CD14-positive monocyte (primary cell): Measurements from ENCODE around the gene TNNT2. TPM values are rescaled to one million over a fixed set of nuclear protein-coding genes. Genes with fewer than 3 reads are reported as not detected.

Experiments
- DNase-seq, 3 donors: peaks; one replicate each; pipeline ENCODE4 v3.0.0-alpha.2; 2011 to 2022
- H2AFZ ChIP-seq: 2 replicates; pipeline ENCODE4 v1.6.0; 2012; ENCODE audit warnings: mild to moderate bottlenecking, low read depth, low read length, inconsistent platforms; ENCODE audit not compliant: insufficient read depth, poor library complexity, severe bottlenecking
- H3K27ac ChIP-seq, 2 donors: 1 replicate in 1 of 2; 2 replicates in 1 of 2; pipeline ENCODE4 v1.5.1; 2012 to 2013; ENCODE audit warnings: low read length in 2 of 2, control low read depth in 1 of 2, inconsistent platforms in 1 of 2, low read depth in 1 of 2, mild to moderate bottlenecking in 1 of 2
- H3K27me3 ChIP-seq, 2 donors: one replicate each; pipeline versions ENCODE4 v1.6.0 to v1.6.1; 2011 to 2013; ENCODE audit warnings: low read length in 2 of 2; ENCODE audit not compliant: control insufficient read depth in 2 of 2, insufficient read depth in 2 of 2
- H3K36me3 ChIP-seq, 2 donors: replicated peaks in 1 of 2; 1 replicate in 1 of 2; 2 replicates in 1 of 2; pipeline versions ENCODE4 v1.5.1 to v1.6.1; 2012 to 2013; ENCODE audit warnings: low read length in 2 of 2, control low read depth in 1 of 2, inconsistent platforms in 1 of 2, mild to moderate bottlenecking in 1 of 2; ENCODE audit not compliant: insufficient read depth in 2 of 2, control insufficient read depth in 1 of 2
- H3K4me1 ChIP-seq, 2 donors: 1 replicate in 1 of 2; 2 replicates in 1 of 2; pipeline versions ENCODE4 v1.5.1 to v1.6.1; 2012 to 2013; ENCODE audit warnings: low read length in 2 of 2, control low read depth in 1 of 2, inconsistent platforms in 1 of 2, mild to moderate bottlenecking in 1 of 2, moderate library complexity in 1 of 2; ENCODE audit not compliant: insufficient read depth in 2 of 2, control insufficient read depth in 1 of 2
- H3K4me2 ChIP-seq: replicated peaks from 2 replicates; pipeline ENCODE3; 2012; ENCODE audit warnings: low read length, moderate library complexity, mild to moderate bottlenecking; ENCODE audit not compliant: poor library complexity, severe bottlenecking; ENCODE audit errors: extremely low read depth
- H3K4me3 ChIP-seq, 3 experiments: fragments of 200-600 bp in 1 of 3; sonication (generic) in 1 of 3; replicated peaks in 1 of 3; 1 replicate in 2 of 3; 2 replicates in 1 of 3; pipeline ENCODE4 v1.5.1; 2011 to 2013; ENCODE audit warnings: low read length in 3 of 3, mild to moderate bottlenecking in 3 of 3, control low read depth in 2 of 3, low read depth in 2 of 3, inconsistent platforms in 1 of 3, moderate library complexity in 1 of 3
- H3K79me2 ChIP-seq: 2 replicates; pipeline ENCODE4 v1.6.0; 2012; ENCODE audit warnings: mild to moderate bottlenecking, control low read depth, inconsistent platforms, low read length, moderate library complexity; ENCODE audit not compliant: insufficient read depth
- H3K9ac ChIP-seq: 2 replicates; pipeline ENCODE4 v1.6.0; 2017; ENCODE audit warnings: low read length, mild to moderate bottlenecking; ENCODE audit not compliant: insufficient read depth, poor library complexity, severe bottlenecking
- H3K9me3 ChIP-seq, 2 donors: replicated peaks in 1 of 2; 1 replicate in 1 of 2; 2 replicates in 1 of 2; pipeline versions ENCODE4 v1.5.1 to v1.6.1; 2012 to 2013; ENCODE audit warnings: low read length in 2 of 2, control low read depth in 1 of 2; ENCODE audit not compliant: control insufficient read depth in 1 of 2, insufficient read depth in 1 of 2
- H4K20me1 ChIP-seq: 2 replicates; pipeline ENCODE4 v1.6.0; 2012; ENCODE audit warnings: mild to moderate bottlenecking, low read length, control low read depth, moderate library complexity; ENCODE audit not compliant: insufficient read depth
- H3K27ac Mint-ChIP-seq, 7 donors: one replicate each; pipeline ENCODE4 v1.8.0; 2020; ENCODE audit warnings: mild to moderate bottlenecking in 7 of 7, mixed read lengths in 7 of 7, moderate library complexity in 6 of 7, inconsistent platforms in 2 of 7
- H3K27me3 Mint-ChIP-seq, 3 donors: one replicate each; pipeline ENCODE4 v1.8.0; 2021 to 2022; ENCODE audit warnings: low read depth in 3 of 3, mild to moderate bottlenecking in 3 of 3, mixed read lengths in 3 of 3, moderate library complexity in 3 of 3, inconsistent platforms in 1 of 3
- H3K36me3 Mint-ChIP-seq, 2 donors: one replicate each; pipeline ENCODE4 v1.8.0; 2020; ENCODE audit warnings: mixed read lengths in 2 of 2, inconsistent platforms in 1 of 2, mild to moderate bottlenecking in 1 of 2
- H3K4me1 Mint-ChIP-seq: one replicate; pipeline ENCODE4 v1.8.0; 2020; ENCODE audit warnings: mild to moderate bottlenecking, mixed read lengths
- H3K4me3 Mint-ChIP-seq, 2 donors: one replicate each; pipeline ENCODE4 v1.8.0; 2020; ENCODE audit warnings: mild to moderate bottlenecking in 2 of 2, mixed read lengths in 2 of 2, moderate library complexity in 1 of 2
- H3K9me3 Mint-ChIP-seq, 7 donors: one replicate each; pipeline ENCODE4 v1.8.0; 2020 to 2022; ENCODE audit warnings: mixed read lengths in 7 of 7, mild to moderate bottlenecking in 6 of 7, moderate library complexity in 6 of 7, inconsistent platforms in 2 of 7
- WGBS: methylation state at CpG from one replicate; pipeline ENCODE4 v1.1.5; 2013; ENCODE audit warnings: missing lambda C conversion rate; ENCODE audit not compliant: insufficient coverage; 5-methylcytosine and 5-hydroxymethylcytosine counted together
- intact Hi-C, 2 donors: fragments of 100-400 bp; cut with micrococcal nuclease; formaldehyde crosslinking; loops; one replicate each; pipeline versions ENCODE4 v1.15.0 to v1.15.1; 2023
- polyA plus RNA-seq, 3 donors: library from polyadenylated mRNA; depleted of rRNA in 1 of 3; unstranded in 2 of 3; stranded (reverse) in 1 of 3; fragments of 300-500 nt in 2 of 3; fragments of >200 nt in 1 of 3; fragmentation: Illumina TruSeq in 2 of 3; gene quantifications; 1 replicate in 2 of 3; 2 replicates in 1 of 3; pipeline ENCODE4 v1.2.3, GENCODE V29; 2012 to 2021
- TF ChIP-seq, protein P1 (sequence below): fragments of 200-600 bp; IDR thresholded peaks from one replicate; pipeline ENCODE4 v1.8.0; 2022; ENCODE audit warnings: antibody characterized with exemption, mild to moderate bottlenecking

Gene TNNT2
- polyA plus RNA-seq, 3 donors, result not detected

DNA sequence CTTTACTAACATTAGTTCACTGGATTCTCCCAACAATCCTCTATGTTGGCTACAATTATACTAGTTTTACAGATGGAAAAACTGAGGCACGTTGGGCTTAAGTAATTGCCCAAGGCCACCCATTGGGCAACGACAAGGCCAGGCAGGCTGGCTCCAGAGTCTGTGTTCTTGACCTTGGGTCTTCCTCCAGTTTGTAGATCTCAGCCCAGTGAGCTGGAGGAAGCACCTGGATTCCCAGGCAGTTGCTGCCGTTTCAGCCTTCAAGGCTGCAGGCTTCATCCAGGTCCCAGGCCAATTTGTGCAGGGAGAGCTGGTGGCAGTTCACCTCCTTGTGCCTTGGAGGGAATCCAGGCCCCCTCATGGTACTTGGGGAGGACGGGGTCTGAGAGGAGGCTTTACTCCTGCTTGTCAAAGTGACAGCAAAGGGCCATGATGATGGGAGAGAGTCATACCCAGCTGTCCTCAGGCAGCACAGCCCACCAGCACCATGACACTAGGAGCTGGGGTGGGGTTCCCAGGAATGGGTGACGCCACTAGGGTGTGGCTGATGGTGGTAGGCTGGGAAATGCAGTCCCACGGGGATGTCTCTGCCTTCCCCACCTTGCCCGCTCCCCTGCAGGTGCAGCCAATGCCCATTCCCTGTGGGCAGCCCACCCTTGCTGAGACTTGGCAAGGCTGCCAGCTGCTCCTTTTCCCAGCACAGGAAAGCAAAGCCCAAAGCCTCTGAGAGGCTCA, 67.1 kb downstream of the TNNT2 start:
- Histone ChIP-seq H3K79me2 (no peaks in the 10 kb centered on the region), H3K4me1 (no peaks in the 10 kb centered on the region), H3K4me3 (no peak overlapping the region), H2AFZ (no peak overlapping the region), H3K9ac (no peak overlapping the region), H3K4me2 (no peak overlapping the region), H3K27ac (no peak overlapping the region), H3K36me3 (no peaks in the 10 kb centered on the region), H4K20me1 (no peaks in the 10 kb centered on the region), H3K9me3 (no peaks in the 10 kb centered on the region), H3K27me3 (peaks cover 0 to 16% of the 10 kb centered on the region in 2 donors)
- no peak overlapping the region for H3K27ac Mint-ChIP-seq
- TF ChIP-seq, protein P1, sequence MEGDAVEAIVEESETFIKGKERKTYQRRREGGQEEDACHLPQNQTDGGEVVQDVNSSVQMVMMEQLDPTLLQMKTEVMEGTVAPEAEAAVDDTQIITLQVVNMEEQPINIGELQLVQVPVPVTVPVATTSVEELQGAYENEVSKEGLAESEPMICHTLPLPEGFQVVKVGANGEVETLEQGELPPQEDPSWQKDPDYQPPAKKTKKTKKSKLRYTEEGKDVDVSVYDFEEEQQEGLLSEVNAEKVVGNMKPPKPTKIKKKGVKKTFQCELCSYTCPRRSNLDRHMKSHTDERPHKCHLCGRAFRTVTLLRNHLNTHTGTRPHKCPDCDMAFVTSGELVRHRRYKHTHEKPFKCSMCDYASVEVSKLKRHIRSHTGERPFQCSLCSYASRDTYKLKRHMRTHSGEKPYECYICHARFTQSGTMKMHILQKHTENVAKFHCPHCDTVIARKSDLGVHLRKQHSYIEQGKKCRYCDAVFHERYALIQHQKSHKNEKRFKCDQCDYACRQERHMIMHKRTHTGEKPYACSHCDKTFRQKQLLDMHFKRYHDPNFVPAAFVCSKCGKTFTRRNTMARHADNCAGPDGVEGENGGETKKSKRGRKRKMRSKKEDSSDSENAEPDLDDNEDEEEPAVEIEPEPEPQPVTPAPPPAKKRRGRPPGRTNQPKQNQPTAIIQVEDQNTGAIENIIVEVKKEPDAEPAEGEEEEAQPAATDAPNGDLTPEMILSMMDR, result no peak
- DNase-seq, result no peak
- H3K4me1 Mint-ChIP-seq, result no peaks in the 10 kb centered on the region
- no peak overlapping the region for H3K4me3 Mint-ChIP-seq
- intact Hi-C loops, result no loop called here
- no peaks in the 10 kb centered on the region for H3K36me3 Mint-ChIP-seq
- peaks cover 9 to 29% (median 21%) of the 10 kb centered on the region in 3 donors for H3K27me3 Mint-ChIP-seq
- 81% methylated on average over 6 of the region's 7 CpGs for WGBS
- no peaks in the 10 kb centered on the region for H3K9me3 Mint-ChIP-seq

DNA sequence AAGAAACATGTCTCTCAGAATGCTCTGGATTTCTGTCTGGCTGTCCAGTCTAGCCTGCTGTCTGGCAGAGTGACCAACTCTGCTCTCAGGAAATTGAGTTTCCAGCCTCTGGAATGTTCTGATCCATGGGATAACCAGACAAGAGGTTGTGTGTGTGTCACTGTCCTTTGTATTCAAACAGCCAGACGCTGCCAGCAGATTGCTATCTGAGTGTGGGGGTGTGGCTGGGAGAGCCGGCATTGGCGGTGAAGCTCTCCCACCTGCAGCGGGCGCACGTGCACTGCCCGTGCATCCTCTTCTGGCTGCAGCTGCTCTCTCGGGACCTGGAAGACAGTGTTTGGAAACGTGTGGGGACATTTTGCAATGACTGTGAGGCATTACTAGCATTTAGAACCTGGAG, 68.1 kb downstream of the TNNT2 start:
- Histone ChIP-seq H3K27ac (no peak overlapping the region), H3K9ac (no peak overlapping the region), H3K4me2 (no peak overlapping the region), H3K4me1 (no peaks in the 10 kb centered on the region), H3K27me3 (peaks cover 0 to 16% of the 10 kb centered on the region in 2 donors), H3K4me3 (no peak overlapping the region), H3K36me3 (no peaks in the 10 kb centered on the region), H4K20me1 (no peaks in the 10 kb centered on the region), H3K9me3 (no peaks in the 10 kb centered on the region), H2AFZ (no peak overlapping the region), H3K79me2 (no peaks in the 10 kb centered on the region)
- TF ChIP-seq, protein P1, result no peak
- DNase-seq, result no peak
- intact Hi-C loops, result no loop called here
- Mint-ChIP-seq H3K9me3 (no peaks in the 10 kb centered on the region), H3K27me3 (peaks cover 14 to 29% (median 21%) of the 10 kb centered on the region in 3 donors), H3K4me1 (no peaks in the 10 kb centered on the region), H3K36me3 (no peaks in the 10 kb centered on the region), H3K27ac (no peak overlapping the region), H3K4me3 (no peak overlapping the region)
- WGBS, result 0% methylated on average over 8 of the region's 9 CpGs

Other genes with a start within 250 kb of the TNNT2 start
- 10 to 100 TPM; 13.6 to 43.6 (median 22.4) TPM for gene TMEM9, start 223.2 kb downstream of the TNNT2 start, polyA plus RNA-seq
- gene IGFN1, start 186.9 kb downstream of the TNNT2 start, polyA plus RNA-seq, result not detected
- not detected for gene PKP1, start 94.2 kb downstream of the TNNT2 start, polyA plus RNA-seq
- not detected for gene LAD1, start 21.6 kb upstream of the TNNT2 start, polyA plus RNA-seq
- gene TNNI1, start 44.0 kb upstream of the TNNT2 start, polyA plus RNA-seq, result not detected
- under 1 TPM in 1 of 3 donors, not detected in 2; 0.08 TPM for gene PHLDA3, start 91.5 kb upstream of the TNNT2 start, polyA plus RNA-seq
- 100 to 1,000 TPM in 1 of 3 donors, 10 to 100 TPM in 2; 87.4 to 111 (median 98.8) TPM for gene CSRP1, start 129.4 kb upstream of the TNNT2 start, polyA plus RNA-seq
- 1 to 10 TPM in 1 of 3 donors, under 1 TPM in 2; 0.37 to 1.4 (median 0.89) TPM for gene NAV1, start 161.4 kb upstream of the TNNT2 start, polyA plus RNA-seq